ENCODE measurements around the gene UBAP2L.
"Not testable (repeated sequence)": the region's sequence is repeated elsewhere in the genome, so short reads cannot be mapped to it uniquely, and the experiment has no call there.

Gene UBAP2L

GRCh38 chr1:154256686-154257085 is 35.9 kb downstream of the UBAP2L start:
- no peak for DNase-seq (ENCODE audit: low read depth)

- no peak for DNase-seq (ENCODE audit: low read depth)
These were observed 38.0 kb downstream of the UBAP2L start for GRCh38 chr1:154258784-154259183.

- no peak for DNase-seq (ENCODE audit: low read depth)
These were observed 39.4 kb downstream of the UBAP2L start for GRCh38 chr1:154260127-154260526.

GRCh38 chr1:154263465-154264332 is 42.9 kb downstream of the UBAP2L start:
- DNase-seq (ENCODE audit: low read depth), result no peak

- no peak for DNase-seq (ENCODE audit: low read depth)
These were observed 43.7 kb downstream of the UBAP2L start for GRCh38 chr1:154264454-154264853.

GRCh38 chr1:154265586-154265985 is 44.8 kb downstream of the UBAP2L start:
- DNase-seq (ENCODE audit: low read depth), result no peak

GRCh38 chr1:154270833-154271232 is 50.1 kb downstream of the UBAP2L start:
- no peak for DNase-seq (ENCODE audit: low read depth)

GRCh38 chr1:154272217-154272998 is 51.7 kb downstream of the UBAP2L start, which contains the start of gene HAX1:
TSS of gene HAX1 (plus strand) at chr1:154272629. CDS start at chr1:154272724, 95 bp downstream.
- peak; percentile 97 for DNase-seq (ENCODE audit: low read depth)

GRCh38 chr1:154272999-154273563 is 52.3 kb downstream of the UBAP2L start:
- no peak for DNase-seq (ENCODE audit: low read depth)

- no peak for DNase-seq (ENCODE audit: low read depth)
These were observed 56.0 kb downstream of the UBAP2L start for GRCh38 chr1:154276797-154277196.

GRCh38 chr1:154287591-154287990 is 66.8 kb downstream of the UBAP2L start:
- not testable (repeated sequence) for DNase-seq (ENCODE audit: low read depth)

GRCh38 chr1:154288661-154289060 is 67.9 kb downstream of the UBAP2L start:
- DNase-seq (ENCODE audit: low read depth), result peak; percentile 34

- DNase-seq (ENCODE audit: low read depth), result no peak
These were observed 70.2 kb downstream of the UBAP2L start for GRCh38 chr1:154290921-154291320.

- DNase-seq (ENCODE audit: low read depth), result no peak
These were observed 74.9 kb downstream of the UBAP2L start for GRCh38 chr1:154295408-154296235.

GRCh38 chr1:154301582-154301981 is 80.8 kb downstream of the UBAP2L start:
- DNase-seq (ENCODE audit: low read depth), result no peak

GRCh38 chr1:154304664-154305337 is 84.0 kb downstream of the UBAP2L start:
- peak; percentile 60 for DNase-seq (ENCODE audit: low read depth)

GRCh38 chr1:154306151-154306550 is 85.4 kb downstream of the UBAP2L start:
- no peak for DNase-seq (ENCODE audit: low read depth)

GRCh38 chr1:154307670-154308270 is 87.0 kb downstream of the UBAP2L start:
- DNase-seq (ENCODE audit: low read depth), result not testable (repeated sequence)

GRCh38 chr1:154309136-154309535 is 88.4 kb downstream of the UBAP2L start:
- not testable (repeated sequence) for DNase-seq (ENCODE audit: low read depth)

- DNase-seq (ENCODE audit: low read depth), result not testable (repeated sequence)
These were observed 91.7 kb downstream of the UBAP2L start for GRCh38 chr1:154312229-154313065.

Data from ELR (cell line).